ENCODE measurements around the gene HSF5. TPM values are rescaled to one million over a fixed set of nuclear protein-coding genes. Genes with fewer than 3 reads are reported as not detected.
"Not testable (repeated sequence)": the region's sequence is repeated elsewhere in the genome, so short reads cannot be mapped to it uniquely, and the experiment has no call there.

Gene HSF5
- polyA plus RNA-seq, 2 of the 4 experiments (the other 2 are of a cell fraction): not detected

GRCh38 chr17:58398574-58399266, 89.5 kb downstream of the HSF5 start:
- ATAC-seq (no peak), DNase-seq (ENCODE audit: low read depth in 1 of 2, low spot score in 1 of 2) (no peak), FAIRE-seq (peak; percentile 94)
- TF ChIP-seq BCL3 (IDR thresholded peaks at IDR 0.05): no peak
- CTCF ChIA-PET: interaction anchor here (1.0 to 2.4 kb wide), 4 partner anchors 9 to 149 kb away, joined by 3 to 8 read pairs (median 5); partner anchors contain the start of gene RNF43
- WGBS (ENCODE audit: missing lambda C conversion rate): 39% methylated on average over 3 of the region's 3 CpGs
- Histone ChIP-seq H3K4me3 (no peak overlapping the region), H3K4me1 (peaks cover 35% of the 10 kb centered on the region), H3K27ac (no peak overlapping the region), H3K4me2 (no peak overlapping the region; the same call in 2 of the 3 replicates), H3K9me3 (no peaks in the 10 kb centered on the region)
- POLR2A ChIA-PET: no interaction called here

- FAIRE-seq: peak; percentile 93
- H3K4me3 ChIP-seq; POLR2A ChIA-PET; DNase-seq (ENCODE audit: low read depth in 1 of 2, low spot score in 1 of 2); H3K9me3 ChIP-seq; ATAC-seq; H3K27ac ChIP-seq: not testable (repeated sequence)
- Histone ChIP-seq H3K4me1 (peaks cover 31% of the 10 kb centered on the region), H3K4me2 (0 out of 3 replicates have a peak overlapping the region, but pooled peaks have one; percentile 17)
- CTCF ChIA-PET: interaction anchor here (1.0 to 2.0 kb wide), 5 partner anchors 10 to 147 kb away, joined by 3 to 6 read pairs (median 4); partner anchors contain the start of gene RNF43
- 88% methylated on average over 5 of the region's 5 CpGs for WGBS (ENCODE audit: missing lambda C conversion rate)
Measured at GRCh38 chr17:58397421-58397820, 90.8 kb downstream of the HSF5 start.

GRCh38 chr17:58396173-58396572, 92.0 kb downstream of the HSF5 start:
- ATAC-seq (no peak), DNase-seq (ENCODE audit: low read depth in 1 of 2, low spot score in 1 of 2) (no peak), FAIRE-seq (no peak)
- no peak for TF ChIP-seq JUN (IDR thresholded peaks at IDR 0.05)
- no peak for TF ChIP-seq TFCP2L1 (CRISPR knock-in tag; IDR thresholded peaks at IDR 0.05)
- TF ChIP-seq NPAS2 (CRISPR knock-in tag; IDR thresholded peaks at IDR 0.05; ENCODE audit: borderline replicate concordance): no peak
- no peak for TF ChIP-seq ELK1 (IDR thresholded peaks at IDR 0.05; ENCODE audit: low read depth, low read length)
- TF ChIP-seq HMGXB4 (CRISPR knock-in tag; IDR thresholded peaks at IDR 0.05; ENCODE audit: borderline replicate concordance): no peak
- TF ChIP-seq ZSCAN20 (CRISPR knock-in tag; IDR thresholded peaks at IDR 0.05): no peak
- no peak for TF ChIP-seq POLR2A (IDR thresholded peaks at IDR 0.05; ENCODE audit: low read length)
- no peak for TF ChIP-seq EHMT2 (IDR thresholded peaks at IDR 0.05; ENCODE audit: low read depth)
- no peak for TF ChIP-seq TP53 (CRISPR knock-in tag; IDR thresholded peaks at IDR 0.05)
- TF ChIP-seq EP300 (IDR thresholded peaks at IDR 0.05): no peak
- no peak for TF ChIP-seq CHD4 (IDR thresholded peaks at IDR 0.05; ENCODE audit: borderline replicate concordance)
- TF ChIP-seq ZFP36 (IDR thresholded peaks at IDR 0.05; ENCODE audit: borderline replicate concordance, partially characterized antibody): no peak
- TF ChIP-seq ZC3H11A (IDR thresholded peaks at IDR 0.05): no peak
- TF ChIP-seq HOXB13 (CRISPR knock-in tag; IDR thresholded peaks at IDR 0.05; ENCODE audit: low read depth): no peak
- Histone ChIP-seq H3K4me1 (peaks cover 36% of the 10 kb centered on the region), H3K4me3 (no peak overlapping the region), H3K27ac (no peak overlapping the region), H3K4me2 (no peak overlapping the region), H3K9me3 (no peaks in the 10 kb centered on the region)
- 76% methylated on average over 4 of the region's 4 CpGs for WGBS (ENCODE audit: missing lambda C conversion rate)
- ChIA-PET POLR2A (no interaction called here), CTCF (interaction anchor here (1.6 to 2.0 kb wide), 2 partner anchors 20 to 21 kb away, joined by 3 to 6 read pairs; partner anchors contain the start of gene RNF43)

Data from A549 (cell line).